Activated CD4-positive, alpha-beta T cell treated with anti-CD3 and anti-CD28 coated beads, Interleukin-2, amount 10 ng/mL, durations not matched to agents 24 days and 14 days (primary cell): ENCODE data around the gene USP43. TPM values are rescaled to one million over a fixed set of nuclear protein-coding genes. Genes with fewer than 3 reads are reported as not detected.

Experiments
- DNase-seq: peaks from one replicate; pipeline ENCODE4 v3.0.0; 2022
- H3K27ac Mint-ChIP-seq: one replicate; pipeline ENCODE4 v1.8.0; 2022; ENCODE audit warnings: mild to moderate bottlenecking, mixed read lengths
- H3K27me3 Mint-ChIP-seq: one replicate; pipeline ENCODE4 v1.8.0; 2022; ENCODE audit warnings: mixed read lengths
- H3K36me3 Mint-ChIP-seq: one replicate; pipeline ENCODE4 v1.8.0; 2022; ENCODE audit warnings: low read depth, mild to moderate bottlenecking, mixed read lengths
- H3K4me1 Mint-ChIP-seq: one replicate; pipeline ENCODE4 v1.8.0; 2021; ENCODE audit warnings: mixed read lengths
- H3K4me3 Mint-ChIP-seq: one replicate; pipeline ENCODE4 v1.8.0; 2022; ENCODE audit warnings: mild to moderate bottlenecking, moderate library complexity, mixed read lengths
- H3K9me3 Mint-ChIP-seq: one replicate; pipeline ENCODE4 v1.8.0; 2021; ENCODE audit warnings: mixed read lengths
- intact Hi-C: fragments of 100-400 bp; cut with micrococcal nuclease; formaldehyde crosslinking; loops from one replicate; pipeline ENCODE4 v1.15.1; 2023
- total RNA-seq: library from RNA; stranded (reverse); gene quantifications from 2 replicates; pipeline ENCODE4 v1.2.3, GENCODE V29; 2022

USP43 gene
- total RNA-seq, 1 donor from 2014 or later, result 0.05 TPM

DNA sequence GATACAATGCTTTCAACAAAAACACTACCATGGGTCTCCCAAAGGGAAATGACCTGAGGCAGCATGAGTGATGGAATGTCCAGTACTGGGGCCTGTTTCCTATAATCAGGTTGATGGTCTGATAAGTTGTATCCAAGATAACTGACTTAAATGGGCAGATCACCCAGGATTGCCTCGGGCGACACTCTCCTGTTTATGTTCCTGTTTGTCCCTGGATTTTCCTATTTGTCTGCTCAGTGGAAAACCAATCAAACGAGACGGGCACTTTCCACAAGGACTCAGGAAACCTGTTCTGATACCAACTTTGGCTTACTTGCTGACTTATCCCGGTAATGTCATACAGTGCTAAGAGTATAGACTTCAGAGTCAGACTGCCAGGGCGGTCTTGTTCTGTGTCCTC, 27.4 kb downstream of the USP43 start:
- no peak for DNase-seq
- Mint-ChIP-seq H3K36me3 (no peaks in the 10 kb centered on the region), H3K4me3 (no peak overlapping the region), H3K9me3 (no peaks in the 10 kb centered on the region), H3K4me1 (no peaks in the 10 kb centered on the region), H3K27ac (no peak overlapping the region), H3K27me3 (peaks cover 2% of the 10 kb centered on the region)
- intact Hi-C loops, result no loop called here

DNA sequence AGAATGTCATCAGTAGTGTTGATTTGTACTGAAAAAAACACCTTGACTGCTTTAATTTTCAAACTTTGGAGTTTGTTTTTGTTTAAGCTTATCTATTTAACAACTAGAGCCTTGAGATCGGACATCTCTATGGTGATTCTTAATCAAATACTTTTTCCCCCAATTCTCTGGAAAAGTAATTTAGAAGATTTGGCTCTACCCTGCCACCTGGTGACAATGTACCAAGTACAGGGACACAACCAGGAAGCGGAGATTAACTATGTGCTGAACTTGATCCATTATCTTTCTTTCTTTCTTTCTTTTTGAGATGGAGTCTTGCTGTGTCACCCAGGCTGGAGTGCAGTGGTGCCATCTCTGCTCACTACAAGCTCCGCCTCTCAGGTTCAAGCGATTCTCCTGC, 30.8 kb downstream of the USP43 start:
- intact Hi-C loops, result no loop called here
- Mint-ChIP-seq H3K36me3 (no peaks in the 10 kb centered on the region), H3K27ac (no peak overlapping the region), H3K9me3 (peaks cover 5% of the 10 kb centered on the region), H3K4me1 (no peaks in the 10 kb centered on the region), H3K27me3 (peaks cover 2% of the 10 kb centered on the region), H3K4me3 (no peak overlapping the region)
- DNase-seq, result no peak

DNA sequence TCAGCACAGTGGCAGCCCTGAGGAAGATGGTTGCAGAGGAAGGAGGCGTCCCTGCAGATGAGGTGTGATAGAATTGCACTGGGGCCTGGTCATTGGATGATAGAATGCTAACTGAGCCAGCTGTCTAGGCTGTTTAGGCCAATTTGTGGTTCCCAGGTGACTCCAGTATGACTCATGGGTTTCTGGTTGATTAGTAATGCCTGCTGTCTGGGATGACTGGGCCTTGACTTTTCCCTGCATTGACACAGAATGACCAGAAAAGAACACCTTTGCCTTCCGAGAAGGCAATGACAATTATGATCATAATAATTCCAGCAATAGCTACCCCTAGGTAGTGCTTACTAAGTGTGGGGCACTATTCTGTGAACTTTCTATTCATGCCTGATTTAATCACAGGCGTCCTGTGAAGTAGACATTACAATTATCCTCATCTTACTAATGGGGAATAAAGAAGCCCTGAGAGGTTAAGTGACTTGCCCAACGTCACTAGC, 31.5 kb downstream of the USP43 start:
- H3K36me3 Mint-ChIP-seq, result no peaks in the 10 kb centered on the region
- intact Hi-C loops, result no loop called here
- no peak overlapping the region for H3K27ac Mint-ChIP-seq

DNA sequence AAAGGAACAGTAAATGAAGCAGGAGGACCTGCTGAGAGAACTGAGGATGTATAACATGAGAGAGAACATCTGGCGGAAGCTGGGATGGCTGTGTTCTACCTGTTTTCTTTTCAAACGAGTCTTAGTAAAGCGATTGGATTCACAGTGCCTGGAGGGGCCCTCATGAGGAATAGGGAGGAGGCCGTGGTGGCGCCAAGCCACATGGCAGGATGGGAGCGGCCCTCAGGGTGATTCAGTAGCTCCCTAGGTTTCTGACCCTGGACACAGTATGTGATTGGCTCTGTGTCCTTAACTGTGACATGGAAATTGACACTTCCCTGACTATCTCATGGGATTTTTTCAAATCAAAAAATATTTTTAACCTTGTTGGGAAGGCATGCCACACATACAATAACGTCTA, 32.1 kb downstream of the USP43 start:
- DNase-seq, result no peak
- H3K9me3 Mint-ChIP-seq, result peaks cover 5% of the 10 kb centered on the region
- intact Hi-C loops, result no loop called here
- no peaks in the 10 kb centered on the region for H3K4me1 Mint-ChIP-seq
- no peak overlapping the region for H3K27ac Mint-ChIP-seq
- peaks cover 2% of the 10 kb centered on the region for H3K27me3 Mint-ChIP-seq
- H3K36me3 Mint-ChIP-seq, result no peaks in the 10 kb centered on the region
- no peak overlapping the region for H3K4me3 Mint-ChIP-seq

More for the DNA sequence above, 31.5 kb downstream of the USP43 start:
- peaks cover 2% of the 10 kb centered on the region for H3K27me3 Mint-ChIP-seq
- H3K4me3 Mint-ChIP-seq, result no peak overlapping the region
- peaks cover 5% of the 10 kb centered on the region for H3K9me3 Mint-ChIP-seq
- DNase-seq, result no peak
- no peaks in the 10 kb centered on the region for H3K4me1 Mint-ChIP-seq

DNA sequence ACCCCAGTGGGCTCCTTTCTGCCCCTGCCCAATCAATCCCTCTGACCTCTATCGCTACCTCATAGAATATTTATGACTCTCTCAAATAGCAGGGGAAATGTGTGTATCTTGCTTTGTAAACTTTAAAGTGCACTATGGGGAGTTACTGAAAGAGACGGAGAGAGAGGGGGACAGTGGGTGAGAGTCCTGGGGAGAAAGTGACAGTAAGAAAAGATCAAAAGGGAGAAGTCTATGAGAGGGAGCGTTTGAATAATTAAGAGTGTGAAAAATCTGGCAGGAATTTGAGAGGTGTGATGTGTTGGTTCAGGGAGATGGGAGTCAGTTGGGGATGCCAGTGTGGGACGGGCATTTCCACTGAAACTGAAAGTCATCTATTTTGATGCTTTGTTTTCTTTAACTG, 32.6 kb downstream of the USP43 start:
- Mint-ChIP-seq H3K27me3 (peaks cover 2% of the 10 kb centered on the region), H3K27ac (no peak overlapping the region), H3K4me1 (no peaks in the 10 kb centered on the region), H3K4me3 (no peak overlapping the region), H3K36me3 (no peaks in the 10 kb centered on the region), H3K9me3 (peaks cover 5% of the 10 kb centered on the region)
- no peak for DNase-seq
- intact Hi-C loops, result no loop called here

DNA sequence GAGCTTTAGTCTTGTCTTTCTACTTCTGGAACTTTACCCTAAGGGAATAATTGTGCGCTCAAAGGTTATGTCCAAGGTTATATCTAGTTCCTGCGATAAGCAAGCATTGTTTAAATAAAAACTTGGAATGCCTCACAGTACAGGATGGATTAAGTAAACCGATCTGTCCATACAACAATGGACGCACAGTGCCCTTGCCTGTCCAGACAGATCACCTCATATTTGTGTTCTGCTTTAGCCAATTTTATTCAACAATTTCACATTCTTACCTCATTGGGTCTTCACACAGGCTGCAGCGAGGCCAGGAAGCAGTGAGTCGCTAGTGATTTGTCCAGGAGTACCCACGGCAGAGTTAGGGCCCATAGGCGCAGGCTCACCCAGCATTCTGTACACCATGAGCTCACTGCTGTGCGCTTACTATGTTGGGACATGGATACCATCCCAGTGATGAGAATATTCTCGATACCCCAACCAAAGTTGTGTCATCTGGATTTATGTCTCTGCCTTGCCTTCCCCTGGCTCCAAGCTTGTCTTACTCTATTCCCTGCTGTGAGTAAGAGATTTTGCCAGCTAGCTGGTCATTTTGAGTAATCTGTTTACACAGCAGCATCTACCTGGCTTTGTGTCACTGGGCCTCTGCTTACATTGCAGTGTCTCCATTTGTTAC, 39.8 kb downstream of the USP43 start:
- H3K27ac Mint-ChIP-seq, result no peak overlapping the region
- H3K4me3 Mint-ChIP-seq, result no peak overlapping the region
- no peaks in the 10 kb centered on the region for H3K36me3 Mint-ChIP-seq
- H3K4me1 Mint-ChIP-seq, result no peaks in the 10 kb centered on the region
- H3K9me3 Mint-ChIP-seq, result peaks cover 4% of the 10 kb centered on the region
- intact Hi-C loops, result no loop called here
- no peak for DNase-seq
- no peaks in the 10 kb centered on the region for H3K27me3 Mint-ChIP-seq

DNA sequence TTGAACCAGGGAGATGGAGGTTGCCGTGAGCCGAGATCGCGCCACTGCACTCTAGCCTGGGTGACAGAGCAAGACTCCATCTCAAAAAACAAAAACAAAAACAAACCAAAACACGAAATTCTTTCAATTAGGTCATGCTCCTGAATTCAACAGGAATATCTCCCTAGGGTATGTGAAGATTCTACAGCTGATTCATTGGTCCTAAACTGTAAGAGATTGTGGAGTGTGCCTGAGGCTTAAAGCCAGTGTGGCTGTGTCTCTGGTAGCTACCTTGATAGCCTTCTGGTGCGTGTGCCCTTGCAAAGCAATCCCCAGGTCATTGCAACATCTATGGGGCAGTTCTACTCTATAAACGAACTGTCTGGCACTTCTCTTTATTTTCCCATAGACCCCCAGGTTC, 48.4 kb downstream of the USP43 start:
- intact Hi-C loops, result no loop called here
- Mint-ChIP-seq H3K27me3 (no peaks in the 10 kb centered on the region), H3K36me3 (no peaks in the 10 kb centered on the region), H3K4me3 (no peak overlapping the region), H3K4me1 (no peaks in the 10 kb centered on the region), H3K9me3 (no peaks in the 10 kb centered on the region), H3K27ac (no peak overlapping the region)
- no peak for DNase-seq

DNA sequence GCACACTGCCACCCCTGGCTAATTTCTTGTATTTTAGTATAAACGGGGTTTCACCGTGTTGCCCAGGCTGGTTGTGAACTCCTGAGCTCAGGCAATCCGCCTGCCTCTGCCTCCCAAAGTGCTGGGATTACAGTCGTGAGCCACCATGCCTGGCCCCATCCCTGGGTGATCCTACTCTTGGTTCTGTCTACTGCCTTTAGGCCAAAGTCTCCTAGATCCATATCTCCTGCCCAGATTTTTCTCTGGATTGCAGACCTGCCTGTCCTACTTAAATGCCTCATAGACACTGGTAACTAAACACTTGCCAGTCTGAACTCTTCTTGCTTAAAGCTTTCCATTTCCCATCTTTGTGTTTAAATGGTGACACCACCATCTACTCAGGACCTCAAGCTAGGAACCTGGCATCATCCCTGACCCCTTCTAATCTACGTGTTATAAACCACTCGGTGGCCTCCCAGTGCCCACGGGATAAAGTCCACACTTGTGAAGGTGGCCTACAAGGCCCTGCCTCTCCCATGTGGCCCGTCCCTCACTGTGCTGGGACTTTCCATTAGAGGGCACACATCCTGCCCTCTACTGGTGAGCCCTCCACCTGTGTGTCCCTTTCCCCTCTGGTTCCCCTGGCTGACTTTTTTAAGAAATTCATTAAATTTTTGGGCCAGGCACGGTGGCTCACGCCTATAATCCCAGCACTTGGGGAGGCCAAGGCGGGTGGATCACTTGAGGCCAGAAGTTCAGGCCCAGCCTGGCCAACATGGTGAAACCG, 51.1 kb downstream of the USP43 start:
- DNase-seq, result no peak
- intact Hi-C loops, result no loop called here
- Mint-ChIP-seq H3K4me3 (no peak overlapping the region), H3K27me3 (no peaks in the 10 kb centered on the region), H3K4me1 (no peaks in the 10 kb centered on the region), H3K27ac (no peak overlapping the region), H3K9me3 (no peaks in the 10 kb centered on the region), H3K36me3 (no peaks in the 10 kb centered on the region)

DNA sequence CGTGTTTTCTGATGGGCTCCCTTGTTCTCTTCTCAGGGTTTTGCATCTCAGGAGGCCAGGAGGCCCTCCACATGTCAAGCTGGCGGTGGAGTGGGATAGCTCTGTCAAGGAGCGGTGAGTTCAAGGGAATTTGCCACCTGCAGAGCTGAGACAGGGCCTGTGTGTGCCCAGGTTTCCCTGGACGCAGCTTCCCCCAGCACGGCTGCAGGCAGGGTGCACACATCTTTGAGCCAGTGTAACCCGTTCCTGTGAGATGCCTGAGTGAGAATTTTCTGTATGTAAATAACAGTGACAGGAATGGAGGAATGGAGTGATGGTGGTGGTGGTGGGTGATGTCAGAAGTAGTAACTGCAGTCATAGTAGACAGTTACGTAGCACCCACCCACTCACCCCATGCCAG, 54.8 kb downstream of the USP43 start:
- no peaks in the 10 kb centered on the region for H3K9me3 Mint-ChIP-seq
- no peak overlapping the region for H3K27ac Mint-ChIP-seq
- no peak for DNase-seq
- H3K4me1 Mint-ChIP-seq, result no peaks in the 10 kb centered on the region
- no peaks in the 10 kb centered on the region for H3K27me3 Mint-ChIP-seq
- H3K36me3 Mint-ChIP-seq, result no peaks in the 10 kb centered on the region
- intact Hi-C loops, result no loop called here
- H3K4me3 Mint-ChIP-seq, result no peak overlapping the region

DNA sequence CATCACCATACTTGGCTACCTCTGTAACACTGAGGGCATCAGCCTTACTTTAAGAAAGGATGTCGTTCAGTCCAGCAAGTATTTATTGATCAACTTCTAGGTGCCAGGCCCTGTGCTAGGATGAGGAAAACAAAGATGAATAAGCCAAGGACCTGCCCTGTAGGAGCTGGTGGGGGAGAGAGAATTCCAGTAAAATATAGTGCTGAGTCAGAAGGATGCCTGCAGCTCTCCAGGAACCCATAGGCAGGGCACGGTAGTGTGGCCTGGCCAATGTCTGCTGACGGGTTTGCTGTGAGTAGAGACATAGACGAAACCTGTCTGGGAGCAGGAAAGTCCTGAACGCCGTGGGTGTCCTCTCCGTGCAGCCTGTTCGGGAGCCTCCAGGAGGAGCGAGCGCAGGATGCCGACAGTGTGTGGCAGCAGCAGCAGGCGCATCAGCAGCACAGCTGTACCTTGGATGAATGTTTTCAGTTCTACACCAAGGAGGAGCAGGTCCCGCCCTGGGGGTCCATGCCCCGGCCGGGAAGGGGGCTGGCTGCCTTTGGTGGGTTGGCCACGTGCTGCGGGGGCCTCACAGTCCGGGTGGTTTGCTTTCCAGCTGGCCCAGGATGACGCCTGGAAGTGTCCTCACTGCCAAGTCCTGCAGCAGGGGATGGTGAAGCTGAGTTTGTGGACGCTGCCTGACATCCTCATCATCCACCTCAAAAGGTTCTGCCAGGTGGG, 55.6 kb downstream of the USP43 start:
- H3K9me3 Mint-ChIP-seq, result no peaks in the 10 kb centered on the region
- no peaks in the 10 kb centered on the region for H3K27me3 Mint-ChIP-seq
- no peak overlapping the region for H3K27ac Mint-ChIP-seq
- intact Hi-C loops, result no loop called here
- H3K4me1 Mint-ChIP-seq, result no peaks in the 10 kb centered on the region
- DNase-seq, result no peak
- no peaks in the 10 kb centered on the region for H3K36me3 Mint-ChIP-seq
- H3K4me3 Mint-ChIP-seq, result no peak overlapping the region

DNA sequence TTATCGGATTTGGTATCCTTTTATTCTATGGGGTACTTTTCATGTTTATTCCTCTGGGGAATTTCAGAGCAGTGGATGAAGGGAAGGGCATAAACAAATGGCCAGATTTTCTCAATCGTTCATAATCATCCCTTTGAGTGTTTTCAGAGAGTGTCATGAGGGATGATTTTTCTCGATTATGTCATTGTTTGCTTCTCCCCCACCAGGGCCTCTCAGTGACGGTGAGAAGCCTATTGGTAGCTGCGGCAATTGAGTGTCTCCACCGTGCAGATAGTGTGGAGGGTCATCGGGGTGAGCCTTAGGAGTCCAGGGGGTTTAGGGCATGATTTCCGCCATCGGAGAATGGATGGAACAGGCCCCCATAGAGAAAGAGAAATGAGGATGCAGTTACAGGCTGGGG, 57.2 kb downstream of the USP43 start:
- DNase-seq, result no peak
- Mint-ChIP-seq H3K9me3 (no peaks in the 10 kb centered on the region), H3K4me1 (no peaks in the 10 kb centered on the region), H3K27me3 (no peaks in the 10 kb centered on the region), H3K36me3 (no peaks in the 10 kb centered on the region), H3K27ac (no peak overlapping the region), H3K4me3 (no peak overlapping the region)
- intact Hi-C loops, result no loop called here

DNA sequence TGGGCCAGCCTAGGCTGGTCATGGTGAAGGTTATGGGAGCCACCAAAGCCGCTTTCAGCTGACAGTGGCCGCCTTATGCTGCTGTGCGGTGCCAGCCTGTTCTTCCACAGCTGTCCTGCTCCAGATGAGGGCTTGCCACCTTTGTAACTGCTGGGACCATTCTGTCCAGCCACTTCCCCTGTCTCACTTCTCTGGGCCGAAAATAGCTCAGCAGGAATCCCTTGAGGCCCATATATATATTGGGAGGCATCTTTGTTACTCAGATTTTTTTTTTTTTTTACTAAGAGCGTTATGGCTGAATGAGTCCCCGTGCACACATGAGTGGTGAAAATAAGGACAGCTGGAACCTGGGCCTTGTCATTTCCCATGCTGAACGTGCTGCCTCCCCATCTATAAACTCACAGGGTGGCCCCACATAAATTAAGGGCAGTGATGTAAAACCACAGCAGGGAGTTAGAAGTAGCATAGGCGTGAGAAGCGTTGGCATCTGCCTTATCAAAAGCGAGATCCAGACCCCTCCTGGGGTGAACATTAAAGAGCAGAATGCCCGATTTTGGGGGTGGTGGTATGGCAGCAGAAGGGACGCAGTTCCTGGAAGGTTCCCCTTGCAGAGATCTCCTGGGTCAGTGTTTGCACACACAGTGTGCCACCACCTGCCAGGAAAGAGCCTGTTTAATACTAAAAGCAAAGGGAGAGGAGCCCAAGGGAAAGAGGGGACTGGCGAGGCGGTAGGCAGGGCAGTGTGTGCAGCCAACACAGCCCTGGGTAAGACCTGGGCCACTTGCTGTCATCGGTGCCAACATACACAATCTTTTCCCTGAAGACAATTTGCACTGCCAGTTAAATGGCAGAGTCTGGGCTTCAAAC, 57.8 kb downstream of the USP43 start:
- no peaks in the 10 kb centered on the region for H3K4me1 Mint-ChIP-seq
- DNase-seq, result no peak
- no peaks in the 10 kb centered on the region for H3K36me3 Mint-ChIP-seq
- H3K4me3 Mint-ChIP-seq, result no peak overlapping the region
- no peaks in the 10 kb centered on the region for H3K9me3 Mint-ChIP-seq
- no peaks in the 10 kb centered on the region for H3K27me3 Mint-ChIP-seq
- intact Hi-C loops, result no loop called here
- H3K27ac Mint-ChIP-seq, result no peak overlapping the region

DNA sequence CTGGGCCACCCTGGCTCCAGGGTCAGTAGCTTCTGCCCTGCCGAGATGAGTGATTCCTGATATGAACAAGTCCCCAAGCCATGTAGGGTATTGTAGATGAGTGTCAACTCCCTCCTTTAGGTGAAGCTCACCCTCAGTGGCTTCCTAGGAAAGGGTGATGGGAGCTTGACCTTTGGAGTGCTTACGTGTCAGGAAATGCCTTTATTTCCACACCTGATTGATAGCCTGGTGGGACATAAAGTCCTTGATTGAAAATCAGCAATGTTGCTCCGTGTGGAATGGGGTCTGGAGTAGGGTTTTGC, 58.4 kb downstream of the USP43 start:
- Mint-ChIP-seq H3K9me3 (no peaks in the 10 kb centered on the region), H3K27me3 (no peaks in the 10 kb centered on the region), H3K36me3 (no peaks in the 10 kb centered on the region), H3K4me1 (no peaks in the 10 kb centered on the region), H3K4me3 (no peak overlapping the region), H3K27ac (no peak overlapping the region)
- intact Hi-C loops, result no loop called here
- no peak for DNase-seq

DNA sequence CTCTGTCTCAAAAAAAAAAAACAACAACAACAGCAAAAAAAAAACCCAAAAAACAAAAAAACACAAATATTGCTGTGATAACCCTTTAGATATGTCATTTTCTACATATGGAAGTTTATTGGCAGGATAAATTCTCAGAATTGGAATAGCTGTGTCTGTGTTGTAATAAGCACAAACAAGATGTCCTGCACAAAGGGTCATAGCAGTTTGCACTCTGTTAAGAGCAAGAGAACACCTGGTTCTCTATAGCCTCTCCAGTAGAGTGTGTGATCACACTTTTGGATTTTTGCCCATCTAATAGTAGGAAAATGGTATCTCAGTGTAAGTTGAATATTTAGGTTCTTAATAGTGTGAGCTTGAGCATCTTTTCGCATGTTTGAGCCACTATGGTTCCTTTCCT, 60.4 kb downstream of the USP43 start:
- no peak overlapping the region for H3K27ac Mint-ChIP-seq
- H3K36me3 Mint-ChIP-seq, result no peaks in the 10 kb centered on the region
- no peak overlapping the region for H3K4me3 Mint-ChIP-seq
- no peak for DNase-seq
- no peaks in the 10 kb centered on the region for H3K4me1 Mint-ChIP-seq
- intact Hi-C loops, result no loop called here
- H3K9me3 Mint-ChIP-seq, result no peaks in the 10 kb centered on the region
- H3K27me3 Mint-ChIP-seq, result no peaks in the 10 kb centered on the region
